Measurements from ENCODE around the gene SMYD2. TPM values are rescaled to one million over a fixed set of nuclear protein-coding genes. Genes with fewer than 3 reads are reported as not detected.

The SMYD2 gene
- polyA plus RNA-seq, 1 donor from 2014 or later = 36.9 TPM

- H4K20me1 ChIP-seq (ENCODE audit: insufficient read depth) = no peaks in the 10 kb centered on the region
- H3K4me3 ChIP-seq (ENCODE audit: low read length) = no peak overlapping the region
- no peaks in the 10 kb centered on the region for H3K36me3 ChIP-seq (ENCODE audit: insufficient read depth, low read length)
- no peaks in the 10 kb centered on the region for H3K9me2 ChIP-seq (ENCODE audit: insufficient read depth, low read length)
- no peaks in the 10 kb centered on the region for H3K9me3 ChIP-seq (ENCODE audit: low read length)
- no peak overlapping the region for H3K27ac ChIP-seq (ENCODE audit: low read length)
- no peak overlapping the region for H3K4me2 ChIP-seq (ENCODE audit: low read length)
- H2AFZ ChIP-seq (ENCODE audit: low read depth, low read length) = no peak overlapping the region
- no peaks in the 10 kb centered on the region for H3K27me3 ChIP-seq (ENCODE audit: insufficient read depth, low read depth, low read length)
- no peak for TF ChIP-seq CTCF (IDR thresholded peaks at IDR 0.05; ENCODE audit: poor library complexity, severe bottlenecking)
- TF ChIP-seq TAF1 (IDR thresholded peaks at IDR 0.05; ENCODE audit: low read depth) = no peak
- TF ChIP-seq EP300 (conservative IDR thresholded peaks at IDR 0.05; ENCODE audit: poor library complexity, severe bottlenecking) = no peak
- no peak for TF ChIP-seq POLR2AphosphoS5 (IDR thresholded peaks at IDR 0.05)
- TF ChIP-seq RAD21 (conservative IDR thresholded peaks at IDR 0.05) = no peak
- no peak for TF ChIP-seq EZH2 (IDR thresholded peaks at IDR 0.05; ENCODE audit: borderline replicate concordance, insufficient read depth, low read length, poor library complexity, severe bottlenecking)
- TF ChIP-seq SMC3 (conservative IDR thresholded peaks at IDR 0.05; ENCODE audit: poor library complexity) = no peak
- TF ChIP-seq MXI1 (conservative IDR thresholded peaks at IDR 0.05; ENCODE audit: poor library complexity, severe bottlenecking) = no peak
- H3F3A ChIP-seq (ENCODE audit: insufficient read depth, low read length, poor library complexity, severe bottlenecking) = no peaks in the 10 kb centered on the region
- no peaks in the 10 kb centered on the region for H3K79me2 ChIP-seq (replicated peaks; ENCODE audit: insufficient read depth, low read length)
- H3K9ac ChIP-seq (ENCODE audit: low read length) = no peak overlapping the region
Observed at GRCh38 chr1:214369364-214369763, 88.4 kb downstream of the SMYD2 start.

- Histone ChIP-seq H4K20me1 (ENCODE audit: insufficient read depth) (no peaks in the 10 kb centered on the region), H2AFZ (ENCODE audit: low read depth, low read length) (no peak overlapping the region), H3K79me2 (replicated peaks; ENCODE audit: insufficient read depth, low read length) (no peaks in the 10 kb centered on the region), H3K27ac (ENCODE audit: low read length) (no peak overlapping the region), H3K27me3 (ENCODE audit: insufficient read depth, low read depth, low read length) (no peaks in the 10 kb centered on the region), H3F3A (ENCODE audit: insufficient read depth, low read length, poor library complexity, severe bottlenecking) (no peaks in the 10 kb centered on the region), H3K9me2 (ENCODE audit: insufficient read depth, low read length) (no peaks in the 10 kb centered on the region), H3K9ac (ENCODE audit: low read length) (no peak overlapping the region), H3K4me2 (ENCODE audit: low read length) (no peak overlapping the region), H3K9me3 (ENCODE audit: low read length) (no peaks in the 10 kb centered on the region), H3K4me3 (ENCODE audit: low read length) (no peak overlapping the region), H3K36me3 (ENCODE audit: insufficient read depth, low read length) (no peaks in the 10 kb centered on the region)
- TF ChIP-seq EZH2 (IDR thresholded peaks at IDR 0.05; ENCODE audit: borderline replicate concordance, insufficient read depth, low read length, poor library complexity, severe bottlenecking) (no peak), REST (IDR thresholded peaks at IDR 0.05; ENCODE audit: borderline replicate concordance) (no peak), EP300 (conservative IDR thresholded peaks at IDR 0.05; ENCODE audit: poor library complexity, severe bottlenecking) (no peak), POLR2AphosphoS5 (IDR thresholded peaks at IDR 0.05) (no peak), TAF1 (IDR thresholded peaks at IDR 0.05; ENCODE audit: low read depth) (no peak), MXI1 (conservative IDR thresholded peaks at IDR 0.05; ENCODE audit: poor library complexity, severe bottlenecking) (no peak), SMC3 (conservative IDR thresholded peaks at IDR 0.05; ENCODE audit: poor library complexity) (no peak), CTCF (IDR thresholded peaks at IDR 0.05; ENCODE audit: poor library complexity, severe bottlenecking) (no peak), RAD21 (conservative IDR thresholded peaks at IDR 0.05) (no peak)
Observed at GRCh38 chr1:214370615-214371014, 89.7 kb downstream of the SMYD2 start.

All from neural cell (in vitro differentiated cells).